ENCODE data around the gene BCKDHB. TPM values are rescaled to one million over a fixed set of nuclear protein-coding genes. Genes with fewer than 3 reads are reported as not detected.
A peak's percentile ranks its signal among the peaks of the same experiment; 100 is the strongest.
"Not testable (repeated sequence)": the region's sequence is repeated elsewhere in the genome, so short reads cannot be mapped to it uniquely, and the experiment has no call there.

BCKDHB gene
- total RNA-seq, result 43.7 TPM
- polyA plus RNA-seq, result 13.8 TPM

GRCh38 chr6:80106418-80107235 is at the start of gene BCKDHB:
BCKDHB (plus strand) TSS chr6:80106671; CDS start chr6:80106694, 23 bp downstream.
- under 1% methylated on average over 56 of the region's 56 CpGs for WGBS
- Histone ChIP-seq H3K27ac (ENCODE audit: low read depth) (peak within 1 kb of the TSS; percentile 74), H3K4me1 (ENCODE audit: insufficient read depth) (no peaks in the 10 kb centered on the region), H3K36me3 (ENCODE audit: insufficient read depth) (no peaks in the 10 kb centered on the region), H3K4me3 (ENCODE audit: low read depth, low read length) (peak within 1 kb of the TSS; percentile 75)
- peak; percentile 98 for DNase-seq (ENCODE audit: extremely low spot score)

GRCh38 chr6:80060774-80061173 is 45.7 kb upstream of the BCKDHB start:
- Histone ChIP-seq H3K4me3 (ENCODE audit: low read depth, low read length) (no peak overlapping the region), H3K27ac (ENCODE audit: low read depth) (no peak overlapping the region), H3K4me1 (ENCODE audit: insufficient read depth) (no peaks in the 10 kb centered on the region), H3K36me3 (ENCODE audit: insufficient read depth) (no peaks in the 10 kb centered on the region)
- DNase-seq (ENCODE audit: extremely low spot score), result no peak

- WGBS, result 64% methylated on average over 7 of the region's 7 CpGs
- not testable (repeated sequence) for H3K36me3 ChIP-seq (ENCODE audit: insufficient read depth)
Observed at GRCh38 chr6:80068146-80068545, 38.3 kb upstream of the BCKDHB start.

GRCh38 chr6:80070431-80070830 is 36.0 kb upstream of the BCKDHB start:
- H3K4me1 ChIP-seq (ENCODE audit: insufficient read depth); H3K27ac ChIP-seq (ENCODE audit: low read depth); H3K36me3 ChIP-seq (ENCODE audit: insufficient read depth); H3K4me3 ChIP-seq (ENCODE audit: low read depth, low read length); DNase-seq (ENCODE audit: extremely low spot score): not testable (repeated sequence)
- 90% methylated on average over 19 of the region's 19 CpGs for WGBS

More at GRCh38 chr6:80068146-80068545, 38.3 kb upstream of the BCKDHB start:
- H3K4me3 ChIP-seq (ENCODE audit: low read depth, low read length); H3K27ac ChIP-seq (ENCODE audit: low read depth); H3K4me1 ChIP-seq (ENCODE audit: insufficient read depth); DNase-seq (ENCODE audit: extremely low spot score): not testable (repeated sequence)

- Histone ChIP-seq H3K36me3 (ENCODE audit: insufficient read depth) (no peaks in the 10 kb centered on the region), H3K4me1 (ENCODE audit: insufficient read depth) (no peaks in the 10 kb centered on the region), H3K4me3 (ENCODE audit: low read depth, low read length) (no peak overlapping the region), H3K27ac (ENCODE audit: low read depth) (no peak overlapping the region)
- DNase-seq (ENCODE audit: extremely low spot score), result no peak
- WGBS, result 79% methylated on average over 1 of the region's 1 CpG
Observed at GRCh38 chr6:80077067-80077466, 29.4 kb upstream of the BCKDHB start.

- Histone ChIP-seq H3K27ac (ENCODE audit: low read depth) (no peak overlapping the region), H3K36me3 (ENCODE audit: insufficient read depth) (no peaks in the 10 kb centered on the region), H3K4me3 (ENCODE audit: low read depth, low read length) (no peak overlapping the region), H3K4me1 (ENCODE audit: insufficient read depth) (no peaks in the 10 kb centered on the region)
- WGBS, result 83% methylated on average over 6 of the region's 6 CpGs
- no peak for DNase-seq (ENCODE audit: extremely low spot score)
Observed at GRCh38 chr6:80088637-80089036, 17.8 kb upstream of the BCKDHB start.

- H3K27ac ChIP-seq (ENCODE audit: low read depth), result no peak overlapping the region
- no peaks in the 10 kb centered on the region for H3K36me3 ChIP-seq (ENCODE audit: insufficient read depth)
- no peak for DNase-seq (ENCODE audit: extremely low spot score)
- no peaks in the 10 kb centered on the region for H3K4me1 ChIP-seq (ENCODE audit: insufficient read depth)
- no peak overlapping the region for H3K4me3 ChIP-seq (ENCODE audit: low read depth, low read length)
Observed at GRCh38 chr6:80091506-80091905, 15.0 kb upstream of the BCKDHB start.

GRCh38 chr6:80094017-80094416 is 12.5 kb upstream of the BCKDHB start:
- WGBS, result 4% methylated on average over 2 of the region's 2 CpGs
- no peak for DNase-seq (ENCODE audit: extremely low spot score)
- H3K4me3 ChIP-seq (ENCODE audit: low read depth, low read length), result no peak overlapping the region

GRCh38 chr6:80095600-80095999 is 10.9 kb upstream of the BCKDHB start:
- Histone ChIP-seq H3K27ac (ENCODE audit: low read depth) (no peak overlapping the region), H3K36me3 (ENCODE audit: insufficient read depth) (no peaks in the 10 kb centered on the region), H3K4me3 (ENCODE audit: low read depth, low read length) (no peak overlapping the region), H3K4me1 (ENCODE audit: insufficient read depth) (no peaks in the 10 kb centered on the region)
- WGBS, result 67% methylated on average over 3 of the region's 3 CpGs
- DNase-seq (ENCODE audit: extremely low spot score), result no peak

More at GRCh38 chr6:80094017-80094416, 12.5 kb upstream of the BCKDHB start:
- Histone ChIP-seq H3K27ac (ENCODE audit: low read depth) (no peak overlapping the region), H3K36me3 (ENCODE audit: insufficient read depth) (no peaks in the 10 kb centered on the region), H3K4me1 (ENCODE audit: insufficient read depth) (no peaks in the 10 kb centered on the region)

GRCh38 chr6:80098392-80098791 is 8.1 kb upstream of the BCKDHB start:
- no peak for DNase-seq (ENCODE audit: extremely low spot score)
- Histone ChIP-seq H3K4me1 (ENCODE audit: insufficient read depth) (no peaks in the 10 kb centered on the region), H3K27ac (ENCODE audit: low read depth) (no peak overlapping the region), H3K4me3 (ENCODE audit: low read depth, low read length) (no peak overlapping the region), H3K36me3 (ENCODE audit: insufficient read depth) (no peaks in the 10 kb centered on the region)

- no peaks in the 10 kb centered on the region for H3K4me1 ChIP-seq (ENCODE audit: insufficient read depth)
- H3K27ac ChIP-seq (ENCODE audit: low read depth), result no peak overlapping the region
Observed at GRCh38 chr6:80104520-80104919, 2.0 kb upstream of the BCKDHB start.

GRCh38 chr6:80105972-80106417 is 476 bp upstream of the BCKDHB start:
- no peak for DNase-seq (ENCODE audit: extremely low spot score)
- WGBS, result 2% methylated on average over 6 of the region's 6 CpGs
- Histone ChIP-seq H3K36me3 (ENCODE audit: insufficient read depth) (no peaks in the 10 kb centered on the region), H3K4me1 (ENCODE audit: insufficient read depth) (no peaks in the 10 kb centered on the region), H3K27ac (ENCODE audit: low read depth) (no peak overlapping the region), H3K4me3 (ENCODE audit: low read depth, low read length) (peak overlapping the region; percentile 31)

More at GRCh38 chr6:80104520-80104919, 2.0 kb upstream of the BCKDHB start:
- no peaks in the 10 kb centered on the region for H3K36me3 ChIP-seq (ENCODE audit: insufficient read depth)
- no peak for DNase-seq (ENCODE audit: extremely low spot score)
- no peak overlapping the region for H3K4me3 ChIP-seq (ENCODE audit: low read depth, low read length)

- not testable (repeated sequence) for H3K4me1 ChIP-seq (ENCODE audit: insufficient read depth); H3K36me3 ChIP-seq (ENCODE audit: insufficient read depth); H3K4me3 ChIP-seq (ENCODE audit: low read depth, low read length); DNase-seq (ENCODE audit: extremely low spot score); H3K27ac ChIP-seq (ENCODE audit: low read depth)
- WGBS, result 86% methylated on average over 3 of the region's 3 CpGs
Observed at GRCh38 chr6:80122576-80122975, 16.1 kb downstream of the BCKDHB start.

GRCh38 chr6:80126657-80127345 is 20.3 kb downstream of the BCKDHB start:
- no peaks in the 10 kb centered on the region for H3K4me1 ChIP-seq (ENCODE audit: insufficient read depth)
- no peak for DNase-seq (ENCODE audit: extremely low spot score)
- H3K4me3 ChIP-seq (ENCODE audit: low read depth, low read length), result no peak overlapping the region
- H3K36me3 ChIP-seq (ENCODE audit: insufficient read depth), result no peaks in the 10 kb centered on the region
- no peak overlapping the region for H3K27ac ChIP-seq (ENCODE audit: low read depth)
- 92% methylated on average over 5 of the region's 5 CpGs for WGBS
